Fibroblast of pulmonary artery (primary cell): ENCODE data around the gene ABAT.

ENCODE experiments used
- DNase-seq: peaks from one replicate; pipeline ENCODE4 v3.0.0-alpha.2; 2010; ENCODE audit warnings: low read depth
- H3K4me3 ChIP-seq: replicated peaks from 2 replicates; pipeline ENCODE4 v1.5.1; 2011; ENCODE audit warnings: low read depth, mild to moderate bottlenecking, control low read depth, low read length, moderate library complexity
- TF ChIP-seq, protein P1 (sequence below): IDR thresholded peaks from 2 replicates; pipeline ENCODE4 v1.5.1; 2011; ENCODE audit warnings: mild to moderate bottlenecking, control low read depth, low read length, inconsistent platforms; ENCODE audit errors: missing control alignments

Gene ABAT

DNA sequence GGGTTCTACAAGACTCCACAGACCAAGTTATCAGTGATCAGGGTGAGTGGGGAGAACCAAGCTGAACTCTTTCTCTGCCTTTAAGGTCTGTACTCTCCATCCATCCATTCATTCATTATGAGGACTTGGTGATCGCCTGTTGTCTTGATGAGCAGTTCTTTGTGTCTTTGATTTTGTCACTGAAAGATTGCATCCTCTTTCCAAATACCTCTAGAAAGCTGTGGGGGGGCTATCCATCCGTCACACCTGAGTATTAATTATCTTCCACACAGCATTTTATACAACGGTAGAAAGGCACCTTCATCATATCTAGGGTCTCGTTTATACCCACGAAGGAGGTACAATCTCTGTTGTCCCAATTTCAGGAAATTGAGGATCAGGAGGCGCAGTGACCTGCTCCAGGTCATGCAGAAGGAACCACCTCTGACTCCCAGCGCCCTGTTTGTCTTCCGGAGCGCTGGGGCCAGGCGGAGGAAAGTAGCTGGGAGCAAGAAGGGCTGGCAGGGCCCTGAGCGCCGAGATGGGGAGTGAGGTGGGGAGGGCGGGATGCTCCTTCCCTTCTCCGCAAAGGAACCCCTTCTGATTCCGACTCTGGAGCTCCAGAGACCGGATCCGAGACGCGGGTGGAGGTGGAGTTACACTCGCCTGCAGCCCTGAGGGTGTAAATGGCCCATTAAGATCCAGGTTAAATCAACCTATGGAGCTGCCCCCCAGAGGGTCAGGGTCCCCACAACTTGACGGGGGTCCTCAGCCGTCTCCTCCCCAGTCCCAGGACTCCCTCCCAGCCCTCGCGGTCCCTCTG lies 605 bp upstream of the ABAT start:
- H3K4me3 ChIP-seq = peak overlapping the region; percentile 56
- no peak for DNase-seq
- TF ChIP-seq, protein P1, sequence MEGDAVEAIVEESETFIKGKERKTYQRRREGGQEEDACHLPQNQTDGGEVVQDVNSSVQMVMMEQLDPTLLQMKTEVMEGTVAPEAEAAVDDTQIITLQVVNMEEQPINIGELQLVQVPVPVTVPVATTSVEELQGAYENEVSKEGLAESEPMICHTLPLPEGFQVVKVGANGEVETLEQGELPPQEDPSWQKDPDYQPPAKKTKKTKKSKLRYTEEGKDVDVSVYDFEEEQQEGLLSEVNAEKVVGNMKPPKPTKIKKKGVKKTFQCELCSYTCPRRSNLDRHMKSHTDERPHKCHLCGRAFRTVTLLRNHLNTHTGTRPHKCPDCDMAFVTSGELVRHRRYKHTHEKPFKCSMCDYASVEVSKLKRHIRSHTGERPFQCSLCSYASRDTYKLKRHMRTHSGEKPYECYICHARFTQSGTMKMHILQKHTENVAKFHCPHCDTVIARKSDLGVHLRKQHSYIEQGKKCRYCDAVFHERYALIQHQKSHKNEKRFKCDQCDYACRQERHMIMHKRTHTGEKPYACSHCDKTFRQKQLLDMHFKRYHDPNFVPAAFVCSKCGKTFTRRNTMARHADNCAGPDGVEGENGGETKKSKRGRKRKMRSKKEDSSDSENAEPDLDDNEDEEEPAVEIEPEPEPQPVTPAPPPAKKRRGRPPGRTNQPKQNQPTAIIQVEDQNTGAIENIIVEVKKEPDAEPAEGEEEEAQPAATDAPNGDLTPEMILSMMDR = no peak

GRCh38 chr16:8675183-8676159 lies 1.1 kb downstream of the ABAT start:
- no peak for DNase-seq
- no peak overlapping the region for H3K4me3 ChIP-seq
- TF ChIP-seq, protein P1 = no peak

DNA sequence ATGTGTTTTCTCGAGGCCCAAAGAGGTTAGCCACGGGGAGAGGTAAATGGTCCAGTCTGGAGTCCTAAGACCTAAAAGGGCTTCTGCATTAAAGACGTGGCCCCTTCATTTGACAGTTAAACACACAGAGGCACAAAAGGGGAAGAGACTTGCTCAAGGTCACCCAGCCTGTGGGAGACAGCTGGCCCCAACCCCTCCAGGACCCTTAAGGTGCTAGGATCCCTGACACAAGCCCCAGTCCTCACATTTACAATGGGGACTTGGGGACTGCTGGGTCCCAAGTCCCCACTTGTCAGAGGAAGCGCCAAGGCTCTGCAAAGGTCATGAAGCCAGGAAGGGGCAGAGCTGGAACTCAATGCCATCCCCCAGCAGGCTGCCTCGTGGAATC lies 1.7 kb downstream of the ABAT start:
- TF ChIP-seq, protein P1 = no peak
- H3K4me3 ChIP-seq = no peak overlapping the region
- DNase-seq = no peak

DNA sequence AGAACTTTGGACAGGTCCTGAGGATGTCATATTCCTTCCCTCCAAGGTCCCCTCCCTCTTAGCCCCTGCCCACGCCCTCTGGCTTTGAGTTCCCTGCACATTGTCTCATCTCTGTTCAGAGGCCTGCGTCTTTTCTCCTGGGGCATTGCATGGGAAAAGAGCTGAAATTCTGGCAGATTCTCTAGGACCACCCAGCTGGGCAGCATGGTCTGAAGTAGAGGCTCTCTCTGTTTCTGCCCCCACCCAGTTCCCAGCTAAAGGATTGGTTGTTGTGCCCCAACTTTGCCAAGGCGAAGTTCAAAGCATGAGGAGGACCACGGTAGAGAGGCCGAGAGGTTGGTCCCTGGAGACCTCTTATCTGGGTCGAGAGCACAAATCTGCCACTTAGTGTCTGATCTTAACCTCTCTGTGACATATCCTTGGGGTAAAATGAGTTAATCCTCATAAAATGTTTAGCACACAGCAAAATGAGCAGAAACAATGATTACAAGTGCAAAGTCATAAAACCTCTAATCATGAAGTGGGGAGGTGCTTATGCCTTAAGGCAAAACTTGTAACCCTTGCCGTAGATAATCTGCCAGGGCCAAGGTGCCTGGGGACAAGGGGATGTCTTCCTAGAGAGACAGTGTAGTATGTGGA lies 2.4 kb downstream of the ABAT start:
- DNase-seq = no peak
- TF ChIP-seq, protein P1 = no peak
- no peak overlapping the region for H3K4me3 ChIP-seq

- no peak overlapping the region for H3K4me3 ChIP-seq
- TF ChIP-seq, protein P1 = no peak
- no peak for DNase-seq
Measured at GRCh38 chr16:8677481-8677880, 3.1 kb downstream of the ABAT start.

GRCh38 chr16:8678068-8678927 lies 3.9 kb downstream of the ABAT start:
- TF ChIP-seq, protein P1 = no peak
- DNase-seq = peak; percentile 57

More at GRCh38 chr16:8678068-8678927, 3.9 kb downstream of the ABAT start:
- H3K4me3 ChIP-seq = no peak overlapping the region
